ENCODE results near the gene TLE5.

DNA sequence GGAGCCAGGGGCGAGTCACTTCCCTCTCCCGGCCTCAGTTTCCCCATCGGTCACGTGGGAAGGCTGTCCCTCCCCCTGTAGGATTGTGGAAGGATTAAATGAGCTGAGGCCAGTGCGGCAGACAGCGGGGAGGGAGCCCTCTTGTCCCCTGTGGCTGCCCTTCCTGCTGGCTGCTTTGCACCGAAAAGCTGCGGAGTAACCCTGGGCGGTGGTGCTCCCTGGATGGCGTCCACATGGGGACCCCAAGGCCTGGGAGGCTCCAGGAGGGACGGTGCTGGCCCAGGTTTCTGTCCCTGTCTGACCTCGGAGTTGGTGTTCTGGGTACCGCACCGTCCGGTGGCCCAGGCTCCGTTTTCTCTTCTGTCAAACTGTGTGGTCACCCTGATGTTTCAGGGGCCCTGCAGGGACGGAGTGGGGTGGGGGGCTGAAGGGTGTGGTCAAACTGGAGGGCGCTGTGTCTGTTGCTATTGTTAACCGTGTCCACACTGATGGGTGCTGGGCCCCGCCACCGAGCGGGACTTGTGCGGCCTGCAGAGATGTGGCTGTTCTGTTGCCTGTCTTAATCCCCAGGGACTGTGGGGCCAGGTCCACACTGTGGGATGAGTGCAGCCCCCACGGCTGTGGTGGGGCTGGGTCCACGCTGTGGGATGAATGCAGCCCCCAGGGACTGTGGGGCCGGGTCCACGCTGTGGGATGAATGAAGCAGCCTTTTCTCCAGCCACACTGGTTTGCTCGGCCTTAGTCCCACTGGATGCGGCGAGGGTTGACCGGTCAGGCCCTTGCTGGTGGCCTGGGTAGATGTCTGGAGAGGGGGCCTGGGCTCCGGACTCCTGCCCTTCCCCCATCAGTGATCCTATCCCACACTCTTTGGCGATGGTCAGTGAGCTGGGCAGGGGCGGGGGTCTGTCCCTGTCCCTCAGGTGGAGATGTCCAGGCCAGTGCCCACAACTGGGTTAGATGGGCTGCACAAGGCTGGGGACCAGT is 38.7 kb upstream of the TLE5 start:
- TF ChIP-seq, protein P1, sequence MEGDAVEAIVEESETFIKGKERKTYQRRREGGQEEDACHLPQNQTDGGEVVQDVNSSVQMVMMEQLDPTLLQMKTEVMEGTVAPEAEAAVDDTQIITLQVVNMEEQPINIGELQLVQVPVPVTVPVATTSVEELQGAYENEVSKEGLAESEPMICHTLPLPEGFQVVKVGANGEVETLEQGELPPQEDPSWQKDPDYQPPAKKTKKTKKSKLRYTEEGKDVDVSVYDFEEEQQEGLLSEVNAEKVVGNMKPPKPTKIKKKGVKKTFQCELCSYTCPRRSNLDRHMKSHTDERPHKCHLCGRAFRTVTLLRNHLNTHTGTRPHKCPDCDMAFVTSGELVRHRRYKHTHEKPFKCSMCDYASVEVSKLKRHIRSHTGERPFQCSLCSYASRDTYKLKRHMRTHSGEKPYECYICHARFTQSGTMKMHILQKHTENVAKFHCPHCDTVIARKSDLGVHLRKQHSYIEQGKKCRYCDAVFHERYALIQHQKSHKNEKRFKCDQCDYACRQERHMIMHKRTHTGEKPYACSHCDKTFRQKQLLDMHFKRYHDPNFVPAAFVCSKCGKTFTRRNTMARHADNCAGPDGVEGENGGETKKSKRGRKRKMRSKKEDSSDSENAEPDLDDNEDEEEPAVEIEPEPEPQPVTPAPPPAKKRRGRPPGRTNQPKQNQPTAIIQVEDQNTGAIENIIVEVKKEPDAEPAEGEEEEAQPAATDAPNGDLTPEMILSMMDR (IDR thresholded peaks at IDR 0.05; ENCODE audit: insufficient read depth, low read length), result no peak
- TF ChIP-seq POLR2AphosphoS5 (IDR thresholded peaks at IDR 0.05; ENCODE audit: low read depth), result no peak
- no peak for TF ChIP-seq GABPA (IDR thresholded peaks at IDR 0.05; ENCODE audit: low read depth)
- TF ChIP-seq, protein P2, sequence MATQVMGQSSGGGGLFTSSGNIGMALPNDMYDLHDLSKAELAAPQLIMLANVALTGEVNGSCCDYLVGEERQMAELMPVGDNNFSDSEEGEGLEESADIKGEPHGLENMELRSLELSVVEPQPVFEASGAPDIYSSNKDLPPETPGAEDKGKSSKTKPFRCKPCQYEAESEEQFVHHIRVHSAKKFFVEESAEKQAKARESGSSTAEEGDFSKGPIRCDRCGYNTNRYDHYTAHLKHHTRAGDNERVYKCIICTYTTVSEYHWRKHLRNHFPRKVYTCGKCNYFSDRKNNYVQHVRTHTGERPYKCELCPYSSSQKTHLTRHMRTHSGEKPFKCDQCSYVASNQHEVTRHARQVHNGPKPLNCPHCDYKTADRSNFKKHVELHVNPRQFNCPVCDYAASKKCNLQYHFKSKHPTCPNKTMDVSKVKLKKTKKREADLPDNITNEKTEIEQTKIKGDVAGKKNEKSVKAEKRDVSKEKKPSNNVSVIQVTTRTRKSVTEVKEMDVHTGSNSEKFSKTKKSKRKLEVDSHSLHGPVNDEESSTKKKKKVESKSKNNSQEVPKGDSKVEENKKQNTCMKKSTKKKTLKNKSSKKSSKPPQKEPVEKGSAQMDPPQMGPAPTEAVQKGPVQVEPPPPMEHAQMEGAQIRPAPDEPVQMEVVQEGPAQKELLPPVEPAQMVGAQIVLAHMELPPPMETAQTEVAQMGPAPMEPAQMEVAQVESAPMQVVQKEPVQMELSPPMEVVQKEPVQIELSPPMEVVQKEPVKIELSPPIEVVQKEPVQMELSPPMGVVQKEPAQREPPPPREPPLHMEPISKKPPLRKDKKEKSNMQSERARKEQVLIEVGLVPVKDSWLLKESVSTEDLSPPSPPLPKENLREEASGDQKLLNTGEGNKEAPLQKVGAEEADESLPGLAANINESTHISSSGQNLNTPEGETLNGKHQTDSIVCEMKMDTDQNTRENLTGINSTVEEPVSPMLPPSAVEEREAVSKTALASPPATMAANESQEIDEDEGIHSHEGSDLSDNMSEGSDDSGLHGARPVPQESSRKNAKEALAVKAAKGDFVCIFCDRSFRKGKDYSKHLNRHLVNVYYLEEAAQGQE (IDR thresholded peaks at IDR 0.05; ENCODE audit: insufficient replicate concordance, low read depth), result no peak
